ENCODE data around the gene IL9.

Gene IL9

GRCh38 chr5:135913713-135914626 lies 18.3 kb upstream of the IL9 start:
- TF ChIP-seq GATA2 (IDR thresholded peaks at IDR 0.05; ENCODE audit: low read depth, low read length) (no peak), GATA3 (IDR thresholded peaks at IDR 0.05; ENCODE audit: low read depth, low read length) (no peak)

- TF ChIP-seq GATA2 (IDR thresholded peaks at IDR 0.05; ENCODE audit: low read depth, low read length) = no peak
- no peak for TF ChIP-seq GATA3 (IDR thresholded peaks at IDR 0.05; ENCODE audit: low read depth, low read length)
Observed at GRCh38 chr5:135905144-135905543, 9.5 kb upstream of the IL9 start.

GRCh38 chr5:135901633-135902032 lies 6.0 kb upstream of the IL9 start:
- TF ChIP-seq GATA2 (IDR thresholded peaks at IDR 0.05; ENCODE audit: low read depth, low read length) (peak; percentile 11; the same call in 1 of the 2 replicates), GATA3 (IDR thresholded peaks at IDR 0.05; ENCODE audit: low read depth, low read length) (no peak)

- TF ChIP-seq GATA3 (IDR thresholded peaks at IDR 0.05; ENCODE audit: low read depth, low read length) = no peak
- no peak for TF ChIP-seq GATA2 (IDR thresholded peaks at IDR 0.05; ENCODE audit: low read depth, low read length)
Observed at GRCh38 chr5:135900276-135900675, 4.6 kb upstream of the IL9 start.

- TF ChIP-seq GATA2 (IDR thresholded peaks at IDR 0.05; ENCODE audit: low read depth, low read length) (no peak), GATA3 (IDR thresholded peaks at IDR 0.05; ENCODE audit: low read depth, low read length) (no peak)
Observed at GRCh38 chr5:135898651-135899050, 3.0 kb upstream of the IL9 start.

GRCh38 chr5:135894789-135895188 lies 852 bp downstream of the IL9 start:
- TF ChIP-seq GATA3 (IDR thresholded peaks at IDR 0.05; ENCODE audit: low read depth, low read length) = no peak
- no peak for TF ChIP-seq GATA2 (IDR thresholded peaks at IDR 0.05; ENCODE audit: low read depth, low read length)

GRCh38 chr5:135894276-135894675 lies 1.4 kb downstream of the IL9 start:
- TF ChIP-seq GATA3 (IDR thresholded peaks at IDR 0.05; ENCODE audit: low read depth, low read length) (no peak), GATA2 (IDR thresholded peaks at IDR 0.05; ENCODE audit: low read depth, low read length) (no peak)

GRCh38 chr5:135891791-135892190 lies 3.9 kb downstream of the IL9 start:
- TF ChIP-seq GATA2 (IDR thresholded peaks at IDR 0.05; ENCODE audit: low read depth, low read length) (no peak), GATA3 (IDR thresholded peaks at IDR 0.05; ENCODE audit: low read depth, low read length) (no peak)

- no peak for TF ChIP-seq GATA2 (IDR thresholded peaks at IDR 0.05; ENCODE audit: low read depth, low read length)
- TF ChIP-seq GATA3 (IDR thresholded peaks at IDR 0.05; ENCODE audit: low read depth, low read length) = no peak
Observed at GRCh38 chr5:135891268-135891667, 4.4 kb downstream of the IL9 start.

GRCh38 chr5:135890867-135891266 lies 4.8 kb downstream of the IL9 start:
- TF ChIP-seq GATA3 (IDR thresholded peaks at IDR 0.05; ENCODE audit: low read depth, low read length) (no peak), GATA2 (IDR thresholded peaks at IDR 0.05; ENCODE audit: low read depth, low read length) (no peak)

GRCh38 chr5:135890296-135890695 lies 5.3 kb downstream of the IL9 start:
- TF ChIP-seq GATA3 (IDR thresholded peaks at IDR 0.05; ENCODE audit: low read depth, low read length) = no peak
- TF ChIP-seq GATA2 (IDR thresholded peaks at IDR 0.05; ENCODE audit: low read depth, low read length) = no peak

- TF ChIP-seq GATA3 (IDR thresholded peaks at IDR 0.05; ENCODE audit: low read depth, low read length) (no peak), GATA2 (IDR thresholded peaks at IDR 0.05; ENCODE audit: low read depth, low read length) (no peak)
Observed at GRCh38 chr5:135887881-135888614, 7.6 kb downstream of the IL9 start.

- TF ChIP-seq GATA2 (IDR thresholded peaks at IDR 0.05; ENCODE audit: low read depth, low read length) = no peak
Observed at GRCh38 chr5:135887447-135887864, 8.2 kb downstream of the IL9 start.

GRCh38 chr5:135886136-135886535 lies 9.5 kb downstream of the IL9 start:
- no peak for TF ChIP-seq GATA2 (IDR thresholded peaks at IDR 0.05; ENCODE audit: low read depth, low read length)
- TF ChIP-seq GATA3 (IDR thresholded peaks at IDR 0.05; ENCODE audit: low read depth, low read length) = no peak

- TF ChIP-seq GATA2 (IDR thresholded peaks at IDR 0.05; ENCODE audit: low read depth, low read length) (no peak), GATA3 (IDR thresholded peaks at IDR 0.05; ENCODE audit: low read depth, low read length) (no peak)
Observed at GRCh38 chr5:135885031-135885430, 10.6 kb downstream of the IL9 start.
